ENCODE results near the gene NEU2.

GRCh38 chr2:233017947-233018346 is 14.5 kb upstream of the NEU2 start:
- no peak for TF ChIP-seq CBX3 (IDR thresholded peaks at IDR 0.05; ENCODE audit: low read depth)
- no peak for TF ChIP-seq REST (IDR thresholded peaks at IDR 0.05; ENCODE audit: low read depth)

Measured in HCT116 (cell line).